Bronchial epithelial cell (primary cell): ENCODE data around the gene ABHD12B. TPM values are rescaled to one million over a fixed set of nuclear protein-coding genes. Genes with fewer than 3 reads are reported as not detected.

ENCODE experiments used
- DNase-seq: peaks from one replicate; pipeline ENCODE4 v3.0.0-alpha.2; 2010; ENCODE audit warnings: low read depth
- FAIRE-seq: peaks from 2 replicates; lab custom pipeline; 2011; peaks lifted over from hg19 to GRCh38; lab: Jason Lieb, UNC
- H3K27me3 ChIP-seq: 2 replicates; pipeline ENCODE4 v1.5.1; 2011; ENCODE audit warnings: low read length; ENCODE audit not compliant: control insufficient read depth, insufficient read depth
- H3K36me3 ChIP-seq: 2 replicates; pipeline ENCODE4 v1.5.1; 2011; ENCODE audit warnings: low read length; ENCODE audit not compliant: control insufficient read depth, insufficient read depth
- H3K4me3 ChIP-seq: 2 replicates; pipeline ENCODE4 v1.5.1; 2011; ENCODE audit warnings: mild to moderate bottlenecking, low read depth, low read length, control low read depth
- total RNA-seq: library from RNA; depleted of rRNA; stranded (reverse); fragments of >200 nt; gene quantifications from 2 replicates; pipeline ENCODE4 v1.2.1, GENCODE V29; 2014
- TF ChIP-seq, protein P1 (sequence below): IDR thresholded peaks from 2 replicates; pipeline ENCODE4 v1.5.1; 2011; ENCODE audit warnings: mild to moderate bottlenecking, moderate library complexity, low read length, control low read depth, inconsistent platforms; ENCODE audit not compliant: insufficient read depth, severe bottlenecking

The ABHD12B gene
- total RNA-seq, 1 donor from 2014 or later = not detected

DNA sequence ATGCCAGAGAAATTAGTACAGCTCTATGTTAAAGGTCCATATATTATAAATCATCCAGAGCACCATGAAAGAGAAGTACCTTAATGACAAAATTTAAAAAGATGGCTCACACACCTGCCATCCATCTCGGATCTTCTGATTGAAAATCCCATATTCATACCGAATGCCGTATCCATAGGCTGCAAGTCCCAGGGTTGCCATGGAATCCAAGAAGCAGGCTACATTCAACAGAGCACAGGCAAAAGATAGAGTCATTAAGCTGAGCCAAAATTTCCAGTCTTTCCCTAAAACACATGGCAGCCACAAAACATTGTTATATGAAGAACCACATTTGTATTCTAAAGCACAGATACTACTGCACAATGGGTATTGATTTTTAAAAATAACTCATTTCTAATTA, 59.7 kb downstream of the ABHD12B start:
- TF ChIP-seq, protein P1, sequence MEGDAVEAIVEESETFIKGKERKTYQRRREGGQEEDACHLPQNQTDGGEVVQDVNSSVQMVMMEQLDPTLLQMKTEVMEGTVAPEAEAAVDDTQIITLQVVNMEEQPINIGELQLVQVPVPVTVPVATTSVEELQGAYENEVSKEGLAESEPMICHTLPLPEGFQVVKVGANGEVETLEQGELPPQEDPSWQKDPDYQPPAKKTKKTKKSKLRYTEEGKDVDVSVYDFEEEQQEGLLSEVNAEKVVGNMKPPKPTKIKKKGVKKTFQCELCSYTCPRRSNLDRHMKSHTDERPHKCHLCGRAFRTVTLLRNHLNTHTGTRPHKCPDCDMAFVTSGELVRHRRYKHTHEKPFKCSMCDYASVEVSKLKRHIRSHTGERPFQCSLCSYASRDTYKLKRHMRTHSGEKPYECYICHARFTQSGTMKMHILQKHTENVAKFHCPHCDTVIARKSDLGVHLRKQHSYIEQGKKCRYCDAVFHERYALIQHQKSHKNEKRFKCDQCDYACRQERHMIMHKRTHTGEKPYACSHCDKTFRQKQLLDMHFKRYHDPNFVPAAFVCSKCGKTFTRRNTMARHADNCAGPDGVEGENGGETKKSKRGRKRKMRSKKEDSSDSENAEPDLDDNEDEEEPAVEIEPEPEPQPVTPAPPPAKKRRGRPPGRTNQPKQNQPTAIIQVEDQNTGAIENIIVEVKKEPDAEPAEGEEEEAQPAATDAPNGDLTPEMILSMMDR = no peak
- FAIRE-seq = no peak
- no peak for DNase-seq
- H3K36me3 ChIP-seq = peaks cover 17% of the 10 kb centered on the region
- no peak overlapping the region for H3K4me3 ChIP-seq
- no peaks in the 10 kb centered on the region for H3K27me3 ChIP-seq

DNA sequence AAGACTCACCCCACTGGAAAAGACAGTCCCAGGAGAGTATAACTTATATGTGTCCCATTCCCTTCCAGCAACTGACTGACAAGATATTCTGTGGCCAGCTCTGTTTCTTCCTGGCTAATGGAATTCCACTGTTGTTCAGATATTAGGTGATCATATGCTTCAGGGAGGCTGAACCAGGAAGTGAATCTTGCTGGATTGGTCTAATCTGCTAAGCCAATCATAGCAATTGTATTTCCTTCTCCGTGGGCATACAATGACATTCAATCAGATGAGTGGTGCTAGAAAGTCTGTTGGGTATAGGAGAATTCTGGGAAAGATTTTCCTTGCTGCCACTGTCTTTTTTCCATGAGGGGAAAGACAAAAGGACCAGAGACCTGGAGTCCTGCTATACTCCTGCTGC, 60.3 kb downstream of the ABHD12B start:
- no peak for DNase-seq
- FAIRE-seq = no peak
- no peak overlapping the region for H3K4me3 ChIP-seq
- no peaks in the 10 kb centered on the region for H3K27me3 ChIP-seq
- TF ChIP-seq, protein P1 = no peak
- peaks cover 17% of the 10 kb centered on the region for H3K36me3 ChIP-seq

DNA sequence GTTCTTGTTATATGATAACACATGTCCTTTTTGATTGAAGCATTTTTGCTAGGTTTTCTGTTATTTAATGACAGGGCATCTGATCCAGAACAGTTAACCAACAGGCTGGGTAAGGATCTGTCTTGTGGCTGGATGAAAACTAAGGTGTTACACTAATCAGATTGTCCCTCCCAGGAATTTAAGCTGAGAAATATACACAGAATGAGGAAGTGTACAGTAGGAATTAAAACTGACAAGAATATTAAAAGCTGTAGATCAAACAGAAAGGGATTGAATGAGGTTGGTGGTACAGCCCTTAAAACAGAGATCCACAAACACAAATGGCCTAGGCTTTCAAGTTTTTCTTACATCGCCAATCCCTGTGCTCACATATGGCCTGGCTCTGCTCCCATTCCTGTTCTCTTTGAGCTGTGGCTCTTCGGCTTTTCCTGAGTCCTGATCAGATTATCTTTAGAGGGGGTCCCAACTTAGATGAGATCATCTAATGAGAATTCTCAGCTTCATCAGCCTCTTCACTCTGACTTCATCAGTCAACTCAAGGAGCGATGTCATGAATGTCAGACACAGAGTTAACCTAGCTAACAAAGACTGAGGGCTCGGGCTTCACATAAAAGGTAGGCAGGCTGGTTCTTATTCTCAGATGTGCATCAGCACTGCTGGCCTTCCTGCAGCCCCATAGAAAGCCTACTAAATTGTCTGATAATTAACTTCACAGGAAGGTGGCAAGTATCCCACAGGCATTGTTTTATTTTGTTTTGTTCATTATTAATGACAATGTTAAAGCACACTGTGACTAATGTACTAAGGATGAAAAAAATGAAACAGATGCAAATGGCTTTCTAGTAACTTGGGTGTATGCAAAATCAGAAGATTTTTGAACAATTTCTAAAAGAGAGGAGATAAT, 61.0 kb downstream of the ABHD12B start:
- H3K4me3 ChIP-seq = no peak overlapping the region
- DNase-seq (no peak), FAIRE-seq (no peak)
- TF ChIP-seq, protein P1 = no peak
- no peaks in the 10 kb centered on the region for H3K27me3 ChIP-seq
- H3K36me3 ChIP-seq = peaks cover 17% of the 10 kb centered on the region

DNA sequence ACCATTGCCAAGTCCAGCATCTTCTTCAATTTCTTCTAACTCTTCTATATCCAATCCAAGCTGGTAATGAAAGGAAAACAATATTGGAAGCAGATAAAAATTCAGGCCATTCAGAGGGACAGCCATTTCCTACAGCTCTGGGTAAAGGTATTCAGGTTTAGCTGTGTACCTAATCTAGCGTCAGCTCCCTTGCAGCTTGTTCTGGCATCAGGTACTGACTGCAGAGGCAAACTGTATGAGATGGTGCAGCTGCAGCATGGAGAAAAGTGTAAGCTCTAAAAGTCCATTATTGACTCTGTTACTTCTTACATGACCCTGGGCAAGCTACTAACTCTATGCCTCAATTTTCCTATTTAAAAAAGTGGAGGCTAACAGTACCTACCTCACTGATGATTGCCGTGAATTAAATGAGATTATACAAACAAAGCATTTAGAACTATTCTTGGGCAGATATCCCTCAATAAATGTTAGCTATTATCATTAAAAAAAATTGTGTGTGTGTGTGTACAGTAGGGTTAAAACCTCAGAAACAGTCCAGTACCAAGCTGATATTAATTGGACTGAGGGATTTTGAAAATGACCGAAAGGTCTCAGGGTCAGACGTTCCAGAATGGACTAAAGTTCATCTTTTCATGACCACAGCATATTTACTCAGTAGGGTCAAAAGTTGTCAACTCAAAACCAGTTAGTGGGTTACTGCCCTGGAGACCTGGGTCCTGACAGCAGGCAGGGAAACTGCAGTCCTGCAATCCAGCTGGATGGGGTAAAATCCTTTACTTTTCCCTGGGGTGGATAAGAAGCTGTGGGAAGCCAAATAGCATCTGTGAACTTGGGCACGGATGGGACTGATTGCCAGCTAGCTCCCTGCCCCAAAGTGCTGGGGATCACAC, 63.5 kb downstream of the ABHD12B start:
- H3K4me3 ChIP-seq = no peak overlapping the region
- TF ChIP-seq, protein P1 = no peak
- peaks cover 14% of the 10 kb centered on the region for H3K36me3 ChIP-seq
- FAIRE-seq = no peak
- no peak for DNase-seq
- H3K27me3 ChIP-seq = no peaks in the 10 kb centered on the region

DNA sequence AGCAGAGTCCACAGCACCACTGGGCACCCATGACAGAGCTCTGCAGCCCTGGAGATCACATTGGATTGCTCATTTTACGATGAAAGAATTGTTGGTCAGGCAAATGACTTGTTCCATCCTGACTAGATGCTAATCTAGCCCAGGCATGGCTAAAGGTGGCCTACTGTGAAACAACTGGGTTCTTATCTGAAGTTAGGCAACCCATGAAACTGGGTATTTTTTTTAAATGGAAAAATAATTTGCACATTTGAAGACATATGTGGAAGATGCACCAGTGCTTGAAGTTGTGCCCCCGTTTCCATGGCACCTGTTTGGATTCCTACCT, 64.1 kb downstream of the ABHD12B start:
- DNase-seq (peak; percentile 42), FAIRE-seq (peak; percentile 76)
- TF ChIP-seq, protein P1 = no peak
- H3K4me3 ChIP-seq = no peak overlapping the region
- H3K27me3 ChIP-seq = no peaks in the 10 kb centered on the region
- H3K36me3 ChIP-seq = peaks cover 16% of the 10 kb centered on the region
